ENCODE measurements around the gene CLDND1.

CLDND1 gene

DNA sequence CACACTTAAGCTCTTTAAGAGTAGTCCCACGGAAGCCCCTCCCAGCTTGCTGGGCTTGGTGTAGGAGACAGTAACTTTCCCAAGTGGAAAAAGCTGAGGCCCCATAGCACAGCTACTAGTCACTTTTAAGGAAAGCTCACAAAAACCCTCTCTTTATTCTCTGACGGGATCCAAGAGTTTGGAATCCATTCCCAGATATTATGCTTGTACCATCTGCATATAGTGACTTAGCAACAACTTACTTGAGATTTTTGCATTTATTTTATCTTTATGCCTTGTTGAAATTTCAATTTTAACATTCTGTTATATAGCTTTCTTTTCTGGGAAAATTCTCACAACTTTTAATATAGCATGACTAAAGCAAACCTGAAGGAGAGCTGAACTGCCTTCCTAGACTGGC lies 28.5 kb upstream of the CLDND1 start:
- DNase-seq = no peak

DNA sequence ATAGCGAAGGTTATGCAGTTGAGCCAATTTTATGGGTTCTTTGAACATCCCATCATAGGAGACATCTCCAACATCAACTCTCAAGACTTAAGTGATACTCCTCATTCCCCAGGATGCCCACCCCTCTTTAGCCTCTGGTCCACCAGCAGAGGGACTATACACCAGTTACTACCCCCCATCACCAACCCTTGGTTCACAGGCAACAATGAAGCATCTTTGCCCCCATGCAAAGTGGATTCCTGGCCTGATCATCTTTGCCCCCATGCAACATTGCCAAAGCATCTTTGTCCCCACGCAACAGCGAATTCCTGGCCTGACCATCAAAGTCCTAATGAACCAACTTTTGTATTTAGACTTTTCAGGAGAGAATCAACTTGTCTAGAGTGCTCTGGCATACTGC lies 28.1 kb upstream of the CLDND1 start:
- DNase-seq = no peak

DNA sequence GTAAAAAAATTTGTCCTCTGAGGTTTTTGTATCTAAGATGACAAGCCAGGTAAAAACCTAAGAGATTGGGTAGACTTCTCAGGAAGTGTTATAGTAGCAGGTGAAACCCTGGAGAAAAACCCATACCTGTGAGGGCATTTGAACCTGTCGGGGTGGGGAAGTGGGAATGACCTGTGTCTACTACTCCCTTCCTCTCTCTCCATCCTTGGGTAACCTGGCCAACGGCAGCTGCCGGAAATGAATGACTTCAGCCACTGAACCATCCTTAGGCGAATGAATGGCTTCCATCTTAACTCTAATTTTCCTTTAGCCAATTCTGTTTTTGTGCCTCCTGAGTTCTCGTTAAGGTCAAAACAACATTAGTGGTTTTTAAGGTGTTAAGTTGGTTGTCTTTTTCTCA lies 25.8 kb upstream of the CLDND1 start:
- no peak for DNase-seq

DNA sequence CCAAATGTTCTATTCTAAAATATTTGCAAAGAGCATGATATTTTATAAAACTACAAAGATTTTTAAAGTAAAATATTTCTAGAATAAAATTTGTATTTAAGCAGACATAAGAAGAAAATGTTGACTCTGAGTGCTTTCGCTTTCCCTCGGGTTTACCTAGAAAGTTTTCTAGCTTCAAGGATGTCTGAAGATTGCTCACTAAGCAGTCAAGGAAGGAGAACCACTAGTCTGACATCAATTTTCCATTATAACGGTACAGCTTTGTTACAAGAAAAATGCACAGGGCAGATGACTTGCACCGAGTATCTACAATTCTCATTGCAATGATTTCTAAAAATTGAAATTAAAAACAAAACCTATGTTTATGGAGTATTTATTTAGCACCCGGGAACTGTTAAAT lies 23.2 kb upstream of the CLDND1 start:
- no peak for DNase-seq

DNA sequence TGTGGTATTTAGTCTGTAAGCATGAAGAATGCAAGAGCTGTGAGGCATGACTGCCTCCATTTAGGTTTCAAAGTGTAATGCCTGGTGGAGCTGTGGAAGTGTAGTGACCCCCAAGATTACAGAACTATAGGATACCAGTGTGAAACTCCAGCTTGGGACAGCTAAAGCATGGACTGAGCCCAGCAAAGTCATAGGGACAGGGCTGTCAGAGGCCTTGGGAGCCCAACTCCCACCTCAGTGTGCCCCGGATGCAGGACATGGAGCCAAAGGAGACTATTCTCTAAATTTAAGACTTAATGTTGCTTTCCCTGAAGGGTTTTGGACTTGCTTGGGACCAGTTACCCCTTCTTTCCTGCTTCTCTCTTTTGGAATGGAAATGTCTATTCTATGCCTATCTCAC lies 19.9 kb upstream of the CLDND1 start:
- no peak for DNase-seq

DNA sequence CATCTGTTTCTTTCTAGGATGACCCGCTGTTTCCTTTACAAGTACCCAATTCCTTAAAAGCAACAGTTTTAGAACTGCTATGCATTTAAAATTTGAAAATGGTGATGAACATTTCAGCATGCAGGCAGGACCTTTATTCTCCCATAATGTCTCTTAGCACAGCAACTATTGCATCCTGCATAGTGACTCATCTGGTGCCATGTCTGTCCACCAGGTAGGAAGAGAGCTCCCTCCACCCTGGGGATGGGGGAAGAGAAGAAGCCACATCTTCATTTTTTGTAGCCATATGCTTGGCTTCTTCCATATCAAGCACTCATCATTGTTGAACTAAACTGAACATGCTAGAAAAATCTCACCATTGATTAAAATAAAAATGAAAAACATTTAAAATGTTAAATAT lies 19.0 kb upstream of the CLDND1 start:
- DNase-seq = no peak

DNA sequence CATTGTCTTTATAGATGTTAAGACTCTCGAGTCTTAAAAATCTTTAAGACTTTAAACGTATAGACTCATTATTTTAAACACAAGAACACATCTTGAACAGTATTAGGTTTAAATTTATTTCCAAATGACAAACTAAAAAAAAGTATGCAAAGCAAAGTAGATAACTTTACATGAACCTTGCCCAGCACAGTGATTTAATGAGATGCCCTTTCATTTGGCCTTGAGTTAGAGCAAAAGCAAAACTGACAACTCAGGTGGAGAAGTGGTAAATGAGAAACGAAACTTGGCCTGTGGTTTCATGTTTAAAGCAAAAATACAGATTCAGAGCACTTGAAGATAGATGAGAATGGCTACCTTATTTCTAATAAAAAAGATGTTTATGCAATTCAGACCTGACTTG lies 17.6 kb upstream of the CLDND1 start:
- no peak for DNase-seq

DNA sequence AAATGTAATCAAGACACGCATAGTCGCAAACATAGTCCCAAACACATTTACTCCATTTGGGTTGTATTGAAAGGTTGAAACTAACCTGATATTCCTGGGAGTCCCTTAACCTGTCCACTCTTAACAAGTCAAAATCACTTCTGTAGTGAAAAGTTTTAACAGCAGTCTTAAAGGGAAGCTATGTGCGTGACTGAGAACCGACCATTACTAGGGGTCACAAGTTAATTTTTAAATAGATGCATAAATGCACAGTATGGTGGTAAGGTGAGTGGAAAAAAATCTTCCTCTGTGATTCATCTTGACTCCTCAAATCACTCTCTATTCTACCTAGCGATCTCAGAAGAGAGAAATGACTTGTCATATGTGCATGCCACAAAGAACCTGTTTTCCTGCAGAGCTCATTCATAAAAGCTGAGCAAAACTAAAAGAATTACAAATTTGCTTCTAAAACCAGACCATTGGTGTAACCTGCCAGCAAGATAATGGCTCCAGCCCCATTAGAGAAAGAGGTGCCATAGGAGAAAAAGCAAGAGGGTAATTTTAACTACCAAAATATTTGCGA lies 13.8 kb upstream of the CLDND1 start:
- no peak for DNase-seq

DNA sequence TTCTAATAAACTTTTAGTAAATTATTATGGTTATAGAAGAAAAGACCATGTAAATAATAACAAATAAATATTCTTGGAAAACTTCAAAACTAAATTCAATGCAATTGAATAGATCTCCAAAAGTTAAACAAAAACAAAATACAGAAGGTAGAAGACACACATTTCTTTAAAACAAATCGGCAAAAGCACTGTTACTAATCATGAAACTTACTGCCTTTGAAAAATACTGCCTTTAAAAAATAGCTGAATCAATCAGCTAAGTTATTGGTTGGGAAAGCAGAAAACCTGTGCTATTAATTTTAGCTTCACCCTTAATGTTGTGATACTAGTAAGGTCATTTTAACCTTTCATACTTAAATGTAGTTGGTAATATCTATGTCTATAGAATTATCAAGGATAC lies 12.0 kb upstream of the CLDND1 start:
- DNase-seq = no peak

DNA sequence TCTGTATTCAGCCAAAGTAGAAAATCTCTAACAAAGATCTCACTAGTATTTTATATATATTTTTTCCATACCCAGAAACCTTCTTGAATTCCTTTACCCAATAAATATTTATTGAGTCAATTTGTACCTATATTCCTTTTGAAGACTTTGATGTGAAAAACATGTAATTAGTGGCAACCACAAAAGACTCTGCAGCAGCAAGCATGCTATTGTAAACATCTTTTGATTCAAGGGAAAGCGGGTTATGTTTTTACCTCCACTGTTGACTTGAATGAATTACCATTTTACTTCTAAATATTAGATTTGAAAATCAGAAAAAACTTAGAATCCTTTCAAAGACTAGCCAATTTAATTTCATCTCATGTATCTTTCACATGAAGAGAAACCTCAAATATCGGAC lies 11.5 kb upstream of the CLDND1 start:
- no peak for DNase-seq

DNA sequence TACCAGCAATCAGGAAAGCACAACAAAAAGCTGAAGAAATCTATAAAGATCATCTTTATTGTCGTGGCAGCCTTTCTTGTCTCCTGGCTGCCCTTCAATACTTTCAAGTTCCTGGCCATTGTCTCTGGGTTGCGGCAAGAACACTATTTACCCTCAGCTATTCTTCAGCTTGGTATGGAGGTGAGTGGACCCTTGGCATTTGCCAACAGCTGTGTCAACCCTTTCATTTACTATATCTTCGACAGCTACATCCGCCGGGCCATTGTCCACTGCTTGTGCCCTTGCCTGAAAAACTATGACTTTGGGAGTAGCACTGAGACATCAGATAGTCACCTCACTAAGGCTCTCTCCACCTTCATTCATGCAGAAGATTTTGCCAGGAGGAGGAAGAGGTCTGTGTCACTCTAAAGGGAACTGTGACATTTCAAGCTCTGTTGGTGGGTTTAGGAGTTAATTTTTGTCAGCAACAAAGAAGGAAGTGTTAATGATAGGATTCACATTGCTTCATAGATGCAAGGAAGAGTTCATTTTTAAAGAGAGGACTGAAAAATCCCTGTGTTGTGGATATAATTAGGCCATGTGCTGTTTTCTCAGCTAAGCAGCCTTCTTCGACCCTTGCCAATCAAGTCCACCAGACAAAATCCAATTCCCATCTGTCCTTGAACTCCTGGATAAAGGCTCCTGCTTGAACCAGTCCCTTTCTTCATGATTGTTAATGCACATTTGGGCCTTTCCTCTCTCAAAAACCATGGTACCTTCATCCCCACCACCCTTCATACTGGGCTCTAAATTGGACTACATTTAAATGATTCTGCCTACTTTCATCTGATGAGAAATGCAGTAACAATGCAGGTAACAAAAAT lies 10.2 kb upstream of the CLDND1 start:
- DNase-seq = no peak

DNA sequence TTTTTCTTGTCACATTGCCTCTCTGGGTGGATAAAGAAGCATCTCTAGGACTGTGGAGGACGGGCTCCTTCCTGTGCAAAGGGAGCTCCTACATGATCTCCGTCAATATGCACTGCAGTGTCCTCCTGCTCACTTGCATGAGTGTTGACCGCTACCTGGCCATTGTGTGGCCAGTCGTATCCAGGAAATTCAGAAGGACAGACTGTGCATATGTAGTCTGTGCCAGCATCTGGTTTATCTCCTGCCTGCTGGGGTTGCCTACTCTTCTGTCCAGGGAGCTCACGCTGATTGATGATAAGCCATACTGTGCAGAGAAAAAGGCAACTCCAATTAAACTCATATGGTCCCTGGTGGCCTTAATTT lies 9.6 kb upstream of the CLDND1 start:
- no peak for DNase-seq

DNA sequence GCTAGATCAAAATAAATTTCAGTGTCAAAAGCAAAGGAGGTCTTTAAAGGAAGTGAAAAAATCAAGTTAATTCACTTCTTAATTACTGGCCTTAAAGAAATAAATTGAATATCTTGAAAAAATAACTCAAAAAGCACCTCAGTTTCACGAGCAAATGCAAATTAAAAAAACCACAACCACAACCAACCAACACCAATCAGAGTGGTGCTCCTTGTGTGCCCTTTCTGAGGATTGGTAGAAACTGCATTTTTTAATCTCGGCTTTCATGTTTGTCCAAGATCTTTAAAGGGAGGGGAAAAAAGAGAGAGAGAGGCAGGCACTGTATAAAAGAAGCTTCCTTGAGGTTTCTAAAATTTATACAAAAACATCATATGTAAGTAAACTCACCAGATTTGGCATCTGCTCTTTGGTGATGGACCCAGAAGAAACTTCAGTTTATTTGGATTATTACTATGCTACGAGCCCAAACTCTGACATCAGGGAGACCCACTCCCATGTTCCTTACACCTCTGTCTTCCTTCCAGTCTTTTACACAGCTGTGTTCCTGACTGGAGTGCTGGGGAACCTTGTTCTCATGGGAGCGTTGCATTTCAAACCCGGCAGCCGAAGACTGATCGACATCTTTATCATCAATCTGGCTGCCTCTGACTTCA lies 9.0 kb upstream of the CLDND1 start, which contains the start of gene GPR15:
Gene GPR15 (plus strand): TSS at position 357 of the 653 bp plus-strand sequence. CDS start 56 bp downstream, at position 413.
- DNase-seq = no peak

DNA sequence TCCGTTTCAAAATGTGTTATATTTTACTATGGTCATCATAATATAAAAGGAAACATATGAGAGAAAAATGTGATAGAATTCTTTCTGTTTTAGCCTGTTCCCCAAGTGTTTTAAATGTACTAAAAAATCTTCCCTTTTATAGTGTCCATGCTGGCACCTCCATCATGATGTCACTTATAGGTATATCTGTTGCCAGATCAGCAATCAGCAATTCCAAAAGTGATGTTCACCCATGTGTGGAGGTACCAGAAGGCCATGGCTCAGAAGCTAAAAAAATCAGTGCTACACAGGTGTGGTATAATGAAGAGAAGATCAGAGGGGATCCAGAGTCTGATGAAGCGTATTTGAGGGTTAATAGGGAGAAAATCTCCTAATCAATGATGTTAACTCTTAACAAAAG lies 8.0 kb upstream of the CLDND1 start:
- no peak for DNase-seq

DNA sequence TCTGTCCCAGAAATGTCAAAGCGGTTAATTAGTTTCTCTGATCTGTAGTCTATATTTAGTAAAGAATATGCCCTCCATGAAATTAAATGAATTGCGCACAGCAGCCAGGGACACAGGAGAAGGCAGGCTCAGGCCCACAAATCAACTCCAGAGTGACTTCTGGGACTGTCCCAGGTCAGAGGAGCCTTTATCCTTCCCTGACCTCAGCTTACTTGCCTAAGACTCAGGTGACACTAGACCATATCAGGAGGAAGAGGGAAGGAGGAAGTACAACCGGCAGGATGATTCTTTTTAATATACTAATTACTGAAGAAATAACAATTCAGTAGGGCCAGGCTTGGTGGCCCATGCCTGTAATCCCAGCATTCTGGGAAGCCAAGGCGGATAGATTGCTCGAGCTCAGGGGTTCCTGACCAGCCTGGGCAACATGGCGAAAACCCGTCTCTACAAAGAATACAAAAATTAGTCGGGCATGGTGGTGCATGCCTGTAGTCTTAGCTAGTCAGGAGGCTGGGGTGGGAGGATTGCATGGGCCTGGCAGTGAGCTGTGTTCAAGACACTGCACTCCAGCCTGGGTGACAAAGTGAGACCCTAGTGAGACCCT lies 7.3 kb upstream of the CLDND1 start:
- DNase-seq = no peak

DNA sequence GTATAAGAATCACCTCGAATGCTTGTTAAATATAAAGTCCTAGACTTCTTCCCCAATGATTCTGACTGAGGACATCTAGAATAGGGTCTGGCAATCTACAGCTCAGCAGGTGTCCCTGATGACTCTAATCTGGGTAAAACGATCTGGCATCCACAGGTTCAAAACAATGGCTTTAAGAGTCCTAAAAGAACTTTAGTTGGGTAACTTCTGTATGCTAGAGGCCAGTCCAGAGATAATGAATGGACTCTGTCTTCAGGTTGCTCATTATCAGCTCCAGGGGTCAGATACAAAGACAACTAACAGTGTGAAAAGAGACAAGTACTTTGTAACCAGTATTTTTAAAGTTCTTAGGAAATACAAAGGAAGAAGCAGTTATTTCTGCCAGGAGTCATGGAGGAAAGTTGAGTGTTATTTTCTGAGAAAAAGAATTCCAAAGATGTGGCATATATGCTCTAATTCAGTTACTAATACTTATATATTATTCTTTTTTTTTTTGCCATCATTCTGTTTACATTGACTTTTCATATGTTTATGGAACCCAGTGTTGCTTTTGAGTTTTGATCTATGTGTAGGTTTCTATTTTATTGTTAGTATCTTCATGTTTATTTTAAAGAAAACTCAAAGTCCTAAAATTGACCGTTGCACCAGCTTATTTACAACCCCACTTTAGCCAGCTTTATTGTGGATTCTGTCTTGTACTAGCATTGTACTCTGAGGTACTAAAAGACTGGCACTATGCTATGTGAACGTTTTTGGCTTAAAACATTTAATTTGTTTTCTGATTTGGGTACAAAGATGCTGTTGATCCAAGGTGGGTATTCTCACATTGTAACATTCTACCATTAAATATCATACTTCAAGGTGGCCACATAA lies 6.0 kb upstream of the CLDND1 start:
- DNase-seq = no peak

DNA sequence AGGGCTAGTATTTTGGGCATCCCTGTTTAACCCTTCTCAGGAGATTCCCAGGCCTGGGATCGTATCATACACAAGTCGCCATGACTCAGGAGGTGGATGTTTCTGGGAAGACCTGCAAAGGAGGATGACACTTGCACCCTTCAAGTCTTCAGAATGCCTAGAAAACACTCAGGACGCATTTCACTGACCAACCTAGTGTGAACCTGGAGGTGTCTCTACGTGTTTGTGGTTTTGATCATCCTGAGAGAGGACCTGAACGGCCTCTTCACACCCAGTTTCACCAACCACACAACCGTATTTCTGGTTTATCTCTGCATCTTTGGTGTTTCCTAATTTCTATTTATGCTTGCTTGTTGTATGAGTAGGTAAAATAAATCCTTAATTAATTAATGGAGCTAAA lies 2.8 kb upstream of the CLDND1 start:
- DNase-seq = no peak

DNA sequence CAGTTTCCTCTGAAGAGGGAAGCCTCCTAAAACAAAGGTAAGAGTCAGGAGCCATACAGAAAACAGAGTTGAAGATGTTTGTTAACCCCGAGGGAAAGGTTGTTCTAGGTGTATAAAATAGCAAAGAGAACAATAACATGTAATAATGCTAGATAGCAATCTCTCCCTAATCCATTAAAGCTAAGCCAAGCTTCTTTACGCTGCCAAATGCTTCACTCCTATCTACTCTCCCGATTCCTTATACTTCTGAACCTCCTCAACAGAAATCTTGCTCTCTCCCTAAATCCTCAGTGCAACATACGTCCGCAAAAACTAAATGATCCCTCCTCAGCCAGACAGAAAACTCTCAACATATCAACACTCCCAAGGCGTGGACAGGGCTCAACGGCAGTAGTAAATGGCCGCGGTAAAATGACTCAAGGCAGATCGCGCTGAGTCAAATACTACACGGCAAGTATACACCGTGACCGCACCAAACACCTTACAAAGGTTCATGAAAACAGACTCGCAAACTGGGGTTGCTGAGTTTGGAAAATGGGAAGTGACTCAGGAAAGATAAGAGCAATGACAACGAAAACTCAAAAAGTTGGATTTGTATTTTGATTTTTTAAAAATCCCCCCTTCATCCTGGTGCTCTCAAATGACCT lies 682 bp downstream of the CLDND1 start:
- DNase-seq = no peak

DNA sequence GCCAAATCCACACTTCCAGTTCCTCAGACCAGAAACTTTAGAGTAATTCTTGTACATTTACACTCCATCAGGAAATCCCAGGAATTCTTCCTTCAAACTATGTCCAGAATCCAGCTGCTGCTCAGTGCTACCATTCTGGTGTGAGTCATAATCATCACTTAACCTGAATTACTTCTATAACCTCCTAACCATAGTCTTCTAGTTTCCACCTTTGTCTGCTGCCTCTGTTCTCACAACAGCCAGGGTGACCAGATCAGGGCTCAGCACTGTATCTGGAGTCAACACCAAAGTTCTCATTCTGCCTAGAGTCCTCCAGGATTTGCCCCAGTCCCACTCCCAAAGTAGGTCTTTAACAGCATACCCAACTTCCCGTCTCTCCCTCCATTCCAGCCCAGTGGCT lies 3.4 kb downstream of the CLDND1 start:
- DNase-seq = no peak

DNA sequence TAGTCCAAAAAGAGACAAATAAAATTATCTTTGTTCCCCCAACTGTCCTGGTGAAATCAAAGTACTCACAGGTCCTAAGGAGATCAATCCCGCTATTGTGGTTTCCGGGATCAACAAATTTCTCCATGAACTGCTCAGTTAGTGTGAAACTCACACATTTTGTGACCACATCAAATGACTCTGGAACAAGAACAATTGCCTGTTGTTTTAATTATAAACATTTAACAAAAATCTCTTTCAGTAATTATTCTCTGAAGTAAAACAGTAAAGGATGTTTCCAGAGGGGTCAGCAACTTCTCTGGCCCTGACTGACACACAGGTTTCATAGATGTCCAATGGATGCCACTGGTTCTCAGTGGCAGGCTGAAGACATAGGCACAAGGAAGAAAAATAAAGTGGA lies 3.9 kb downstream of the CLDND1 start:
- DNase-seq = no peak

DNA sequence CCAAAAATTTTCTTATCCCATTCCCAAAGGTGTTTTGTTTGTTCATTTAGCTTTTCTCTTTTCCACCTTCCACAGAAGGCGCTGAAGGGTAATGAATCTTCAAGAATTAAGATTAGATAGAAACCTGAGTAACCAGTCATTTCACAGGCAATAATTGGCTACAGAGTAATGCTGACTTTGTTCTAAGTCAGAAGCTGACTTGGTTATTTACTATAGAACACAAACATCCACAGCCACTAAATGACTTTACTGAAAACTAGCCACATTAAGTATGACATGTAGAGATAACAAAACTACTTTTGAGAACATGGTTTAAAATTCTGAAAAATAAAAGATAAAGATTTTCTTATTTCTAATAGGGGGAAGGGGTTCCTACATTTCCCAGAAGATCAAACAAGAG lies 7.8 kb downstream of the CLDND1 start:
- no peak for DNase-seq

DNA sequence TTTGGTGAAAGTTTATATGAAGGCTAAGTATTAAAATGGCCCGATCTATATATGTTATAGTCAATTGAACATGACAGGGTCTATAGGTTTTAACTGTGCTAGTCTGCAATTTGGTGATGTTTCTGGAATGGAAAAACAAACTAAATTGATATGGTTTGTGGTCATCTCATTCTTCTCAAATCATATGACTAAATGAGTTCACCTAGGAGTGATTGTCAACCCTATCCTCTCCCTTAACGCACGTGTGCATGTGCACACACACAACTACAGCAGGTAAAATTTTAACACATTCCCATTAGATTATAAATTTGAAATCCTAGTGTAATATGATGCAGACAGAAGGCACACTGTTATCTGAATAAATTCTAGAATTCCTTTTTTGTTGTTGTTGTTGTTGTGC lies 9.0 kb downstream of the CLDND1 start:
- no peak for DNase-seq
